WTC11 (cell line): ENCODE results near the gene VWDE. TPM values are rescaled to one million over a fixed set of nuclear protein-coding genes. Genes with fewer than 3 reads are reported as not detected.

Experiments
- ATAC-seq: fragments of 200-7000 bp; cut with Tn5 transposase; 2 replicates; pipeline ENCODE4 v1.10.0; 2021; ENCODE audit warnings: mild to moderate bottlenecking, moderate library complexity
- CTCF ChIA-PET: fragments of 300-600 bp; sonication (Branson Sonifier 250); formaldehyde crosslinking; loops from one replicate; lab custom pipeline; 2021; ENCODE audit warnings: antibody characterized with exemption; lab: Charles Lee
- POLR2A ChIA-PET: fragments of 350-600 bp; sonication (Branson Sonifier 250); formaldehyde crosslinking; loops from one replicate; lab custom pipeline; 2021; ENCODE audit warnings: antibody characterized with exemption; lab: Charles Lee
- DNase-seq: peaks from one replicate; pipeline ENCODE4 v3.0.0; 2021; ENCODE audit warnings: low spot score
- H3K27ac Mint-ChIP-seq: 2 replicates; pipeline ENCODE4 v1.8.0; 2021; ENCODE audit warnings: mixed read lengths
- H3K27me3 Mint-ChIP-seq: 2 replicates; pipeline ENCODE4 v1.8.0; 2021; ENCODE audit warnings: low read depth, mild to moderate bottlenecking, moderate library complexity, mixed read lengths
- H3K36me3 Mint-ChIP-seq: 2 replicates; pipeline ENCODE4 v1.8.0; 2021; ENCODE audit warnings: mixed read lengths
- H3K4me1 Mint-ChIP-seq: 2 replicates; pipeline ENCODE4 v1.8.0; 2022; ENCODE audit warnings: mixed read lengths
- H3K4me3 Mint-ChIP-seq: 2 replicates; pipeline ENCODE4 v1.8.0; 2021; ENCODE audit warnings: mild to moderate bottlenecking, moderate library complexity, mixed read lengths
- H3K9me3 Mint-ChIP-seq: 2 replicates; pipeline ENCODE4 v1.8.0; 2021; ENCODE audit warnings: mixed read lengths
- CREM ChIP-seq: sonication (generic); formaldehyde crosslinking; IDR thresholded peaks from 2 replicates; pipeline ENCODE4 v1.8.1; 2022; ENCODE audit warnings: mild to moderate bottlenecking, missing genetic modification reagents, moderate library complexity
- ERG ChIP-seq: fragments of 250-450 bp; sonication (Bioruptor Pico); IDR thresholded peaks from 2 replicates; pipeline ENCODE4 v1.8.0; 2021; ENCODE audit warnings: mild to moderate bottlenecking
- GTF2I ChIP-seq: fragments of 250-450 bp; sonication (Bioruptor Pico); conservative IDR thresholded peaks from 2 replicates; pipeline ENCODE4 v1.4.0; 2021; ENCODE audit warnings: mild to moderate bottlenecking
- KAT7 ChIP-seq: sonication (generic); formaldehyde crosslinking; IDR thresholded peaks from 2 replicates; pipeline ENCODE4 v1.8.1; 2023; ENCODE audit warnings: missing genetic modification reagents, mild to moderate bottlenecking, borderline replicate concordance
- MLX ChIP-seq: sonication (generic); formaldehyde crosslinking; IDR thresholded peaks from 2 replicates; pipeline ENCODE4 v1.8.1; 2023; ENCODE audit warnings: mild to moderate bottlenecking, missing genetic modification reagents, moderate library complexity
- MXD4 ChIP-seq: fragments of 250-450 bp; sonication (Bioruptor Pico); IDR thresholded peaks from 2 replicates; pipeline ENCODE4 v1.8.0; 2021; ENCODE audit warnings: mild to moderate bottlenecking, moderate library complexity, borderline replicate concordance
- NR3C1 ChIP-seq: sonication (generic); formaldehyde crosslinking; conservative IDR thresholded peaks from 2 replicates; pipeline ENCODE4 v1.8.1; 2023; ENCODE audit warnings: low read depth, mild to moderate bottlenecking, missing genetic modification reagents
- SMAD4 ChIP-seq: sonication (generic); formaldehyde crosslinking; IDR thresholded peaks from 2 replicates; pipeline ENCODE4 v1.8.0; 2022; ENCODE audit warnings: mild to moderate bottlenecking, missing genetic modification reagents
- SOX15 ChIP-seq: fragments of 250-450 bp; sonication (Bioruptor Pico); IDR thresholded peaks from 2 replicates; pipeline ENCODE4 v1.9.0; 2021; ENCODE audit warnings: mild to moderate bottlenecking
- SP1 ChIP-seq: sonication (generic); formaldehyde crosslinking; conservative IDR thresholded peaks from 2 replicates; pipeline ENCODE4 v1.8.1; 2022; ENCODE audit warnings: missing genetic modification reagents
- ZNF138 ChIP-seq: sonication (generic); formaldehyde crosslinking; conservative IDR thresholded peaks from 2 replicates; pipeline ENCODE4 v1.8.1; 2022; ENCODE audit warnings: mild to moderate bottlenecking, moderate library complexity, missing genetic modification reagents
- ZNF281 ChIP-seq: sonication (generic); formaldehyde crosslinking; IDR thresholded peaks from 2 replicates; pipeline ENCODE4 v1.8.0; 2023; ENCODE audit warnings: mild to moderate bottlenecking, missing genetic modification reagents
- ZNF416 ChIP-seq: fragments of 250-450 bp; sonication (Bioruptor Pico); IDR thresholded peaks from 2 replicates; pipeline ENCODE4 v1.9.0; 2021; ENCODE audit warnings: mild to moderate bottlenecking, inconsistent platforms
- total RNA-seq: library from RNA; stranded (reverse); gene quantifications from 3 replicates; pipeline ENCODE4 v1.2.3, GENCODE V29; 2021
- TF ChIP-seq, protein P1 (sequence below): sonication (generic); formaldehyde crosslinking; IDR thresholded peaks from 2 replicates; pipeline ENCODE4 v1.8.1; 2022; ENCODE audit warnings: low read depth, missing genetic modification reagents, borderline replicate concordance
- TF ChIP-seq, protein P2 (sequence below): sonication (generic); formaldehyde crosslinking; IDR thresholded peaks from 2 replicates; pipeline ENCODE4 v1.8.0; 2023; ENCODE audit warnings: missing genetic modification reagents
- TF ChIP-seq, protein P3 (sequence below): sonication (generic); formaldehyde crosslinking; IDR thresholded peaks from 2 replicates; pipeline ENCODE4 v1.8.1; 2023; ENCODE audit warnings: mild to moderate bottlenecking, missing genetic modification reagents
- TF ChIP-seq, protein P4 (sequence below): sonication (generic); formaldehyde crosslinking; IDR thresholded peaks from 2 replicates; pipeline ENCODE4 v1.8.1; 2023; ENCODE audit warnings: mild to moderate bottlenecking, missing genetic modification reagents, moderate library complexity

Gene VWDE
- total RNA-seq, 1 experiment from 2014 or later: 21.0 TPM

DNA sequence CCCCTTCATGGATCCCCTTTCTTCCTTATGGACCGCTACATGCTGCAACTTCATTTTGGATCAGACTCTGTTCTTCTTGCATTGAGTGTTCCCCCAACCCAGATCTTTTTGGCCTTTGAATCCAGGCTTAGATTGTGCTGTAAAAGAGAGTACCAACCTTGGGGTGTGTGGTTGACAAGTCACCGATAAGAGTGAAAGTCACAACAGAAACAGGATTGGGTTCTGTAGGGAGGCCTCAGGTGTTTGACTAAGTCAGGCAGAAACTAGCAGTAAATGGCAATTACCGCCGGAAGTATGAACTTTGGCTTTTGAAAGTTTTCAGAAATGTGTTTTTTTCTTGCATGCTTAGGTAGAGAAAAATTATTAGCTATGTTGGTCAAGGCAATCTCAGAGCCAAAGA is 103.2 kb downstream of the VWDE start (continued):
- TF ChIP-seq, protein P1, sequence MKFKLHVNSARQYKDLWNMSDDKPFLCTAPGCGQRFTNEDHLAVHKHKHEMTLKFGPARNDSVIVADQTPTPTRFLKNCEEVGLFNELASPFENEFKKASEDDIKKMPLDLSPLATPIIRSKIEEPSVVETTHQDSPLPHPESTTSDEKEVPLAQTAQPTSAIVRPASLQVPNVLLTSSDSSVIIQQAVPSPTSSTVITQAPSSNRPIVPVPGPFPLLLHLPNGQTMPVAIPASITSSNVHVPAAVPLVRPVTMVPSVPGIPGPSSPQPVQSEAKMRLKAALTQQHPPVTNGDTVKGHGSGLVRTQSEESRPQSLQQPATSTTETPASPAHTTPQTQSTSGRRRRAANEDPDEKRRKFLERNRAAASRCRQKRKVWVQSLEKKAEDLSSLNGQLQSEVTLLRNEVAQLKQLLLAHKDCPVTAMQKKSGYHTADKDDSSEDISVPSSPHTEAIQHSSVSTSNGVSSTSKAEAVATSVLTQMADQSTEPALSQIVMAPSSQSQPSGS (CRISPR knock-in tag): no peak
- TF ChIP-seq, all 79 proteins: peak for 0

GRCh38 chr7:12299367-12299766 is 104.3 kb downstream of the VWDE start:
- Mint-ChIP-seq H3K36me3 (peaks cover 9% of the 10 kb centered on the region), H3K4me3 (no peak overlapping the region), H3K9me3 (peaks cover 22% of the 10 kb centered on the region)
- DNase-seq (no peak), ATAC-seq (no peak)
- CTCF ChIA-PET: no interaction called here
- TF ChIP-seq ZNF138: no peak
- no peak for TF ChIP-seq NR3C1 (CRISPR knock-in tag)
- no peak for TF ChIP-seq KAT7
- TF ChIP-seq ZNF281 (CRISPR knock-in tag): no peak
- TF ChIP-seq SP1 (CRISPR knock-in tag): no peak
- TF ChIP-seq ERG: no peak
- TF ChIP-seq, protein P2, sequence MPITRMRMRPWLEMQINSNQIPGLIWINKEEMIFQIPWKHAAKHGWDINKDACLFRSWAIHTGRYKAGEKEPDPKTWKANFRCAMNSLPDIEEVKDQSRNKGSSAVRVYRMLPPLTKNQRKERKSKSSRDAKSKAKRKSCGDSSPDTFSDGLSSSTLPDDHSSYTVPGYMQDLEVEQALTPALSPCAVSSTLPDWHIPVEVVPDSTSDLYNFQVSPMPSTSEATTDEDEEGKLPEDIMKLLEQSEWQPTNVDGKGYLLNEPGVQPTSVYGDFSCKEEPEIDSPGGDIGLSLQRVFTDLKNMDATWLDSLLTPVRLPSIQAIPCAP: no peak
- TF ChIP-seq, protein P3, sequence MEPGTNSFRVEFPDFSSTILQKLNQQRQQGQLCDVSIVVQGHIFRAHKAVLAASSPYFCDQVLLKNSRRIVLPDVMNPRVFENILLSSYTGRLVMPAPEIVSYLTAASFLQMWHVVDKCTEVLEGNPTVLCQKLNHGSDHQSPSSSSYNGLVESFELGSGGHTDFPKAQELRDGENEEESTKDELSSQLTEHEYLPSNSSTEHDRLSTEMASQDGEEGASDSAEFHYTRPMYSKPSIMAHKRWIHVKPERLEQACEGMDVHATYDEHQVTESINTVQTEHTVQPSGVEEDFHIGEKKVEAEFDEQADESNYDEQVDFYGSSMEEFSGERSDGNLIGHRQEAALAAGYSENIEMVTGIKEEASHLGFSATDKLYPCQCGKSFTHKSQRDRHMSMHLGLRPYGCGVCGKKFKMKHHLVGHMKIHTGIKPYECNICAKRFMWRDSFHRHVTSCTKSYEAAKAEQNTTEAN: no peak
- no peak for TF ChIP-seq MXD4
- no peak for TF ChIP-seq CREM (CRISPR knock-in tag)
- TF ChIP-seq GTF2I: no peak
- TF ChIP-seq MLX: no peak
- TF ChIP-seq, protein P4, sequence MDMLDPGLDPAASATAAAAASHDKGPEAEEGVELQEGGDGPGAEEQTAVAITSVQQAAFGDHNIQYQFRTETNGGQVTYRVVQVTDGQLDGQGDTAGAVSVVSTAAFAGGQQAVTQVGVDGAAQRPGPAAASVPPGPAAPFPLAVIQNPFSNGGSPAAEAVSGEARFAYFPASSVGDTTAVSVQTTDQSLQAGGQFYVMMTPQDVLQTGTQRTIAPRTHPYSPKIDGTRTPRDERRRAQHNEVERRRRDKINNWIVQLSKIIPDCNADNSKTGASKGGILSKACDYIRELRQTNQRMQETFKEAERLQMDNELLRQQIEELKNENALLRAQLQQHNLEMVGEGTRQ (CRISPR knock-in tag): no peak
- no peak for TF ChIP-seq SOX15
- TF ChIP-seq SMAD4 (CRISPR knock-in tag): no peak
- no peak for TF ChIP-seq ZNF416 (CRISPR knock-in tag)
- TF ChIP-seq, all 79 proteins: peak for 0
- no peak overlapping the region for H3K27ac Mint-ChIP-seq
- H3K27me3 Mint-ChIP-seq: no peaks in the 10 kb centered on the region
- POLR2A ChIA-PET: no interaction called here
- H3K4me1 Mint-ChIP-seq: peaks cover 14% of the 10 kb centered on the region
